Measurements from ENCODE around the gene AGPAT3. TPM values are rescaled to one million over a fixed set of nuclear protein-coding genes. Genes with fewer than 3 reads are reported as not detected.

The AGPAT3 gene
- total RNA-seq, 1 donor from 2014 or later = 63.2 TPM

- TF ChIP-seq CTCF (IDR thresholded peaks at IDR 0.05) = no peak
- no peak overlapping the region for H3K27ac Mint-ChIP-seq (ENCODE audit: unreplicated experiment)
- peaks cover 22% of the 10 kb centered on the region for H3K4me1 Mint-ChIP-seq (ENCODE audit: unreplicated experiment)
- no peaks in the 10 kb centered on the region for H3K27me3 Mint-ChIP-seq (ENCODE audit: unreplicated experiment)
- peaks cover 7% of the 10 kb centered on the region for H3K36me3 Mint-ChIP-seq (ENCODE audit: unreplicated experiment)
- no peak overlapping the region for H3K4me3 Mint-ChIP-seq (ENCODE audit: unreplicated experiment)
- DNase-seq (ENCODE audit: extremely low spot score, unreplicated experiment) = no peak
- no peaks in the 10 kb centered on the region for H3K9me3 Mint-ChIP-seq (ENCODE audit: unreplicated experiment)
These were observed 41.8 kb downstream of the AGPAT3 start for GRCh38 chr21:43906585-43907370.

- H3K27ac Mint-ChIP-seq (ENCODE audit: unreplicated experiment) = no peak overlapping the region
- H3K36me3 Mint-ChIP-seq (ENCODE audit: unreplicated experiment) = peaks cover 16% of the 10 kb centered on the region
- H3K4me3 Mint-ChIP-seq (ENCODE audit: unreplicated experiment) = no peak overlapping the region
- no peak for DNase-seq (ENCODE audit: extremely low spot score, unreplicated experiment)
- no peaks in the 10 kb centered on the region for H3K27me3 Mint-ChIP-seq (ENCODE audit: unreplicated experiment)
- peaks cover 7% of the 10 kb centered on the region for H3K9me3 Mint-ChIP-seq (ENCODE audit: unreplicated experiment)
- peaks cover 22% of the 10 kb centered on the region for H3K4me1 Mint-ChIP-seq (ENCODE audit: unreplicated experiment)
- TF ChIP-seq CTCF (IDR thresholded peaks at IDR 0.05) = no peak
These were observed 42.7 kb downstream of the AGPAT3 start for GRCh38 chr21:43907751-43908150.

GRCh38 chr21:43908167-43908566 lies 43.1 kb downstream of the AGPAT3 start:
- TF ChIP-seq CTCF (IDR thresholded peaks at IDR 0.05) = no peak
- DNase-seq (ENCODE audit: extremely low spot score, unreplicated experiment) = no peak
- peaks cover 9% of the 10 kb centered on the region for H3K9me3 Mint-ChIP-seq (ENCODE audit: unreplicated experiment)
- H3K27ac Mint-ChIP-seq (ENCODE audit: unreplicated experiment) = no peak overlapping the region
- no peaks in the 10 kb centered on the region for H3K27me3 Mint-ChIP-seq (ENCODE audit: unreplicated experiment)
- no peak overlapping the region for H3K4me3 Mint-ChIP-seq (ENCODE audit: unreplicated experiment)
- peaks cover 19% of the 10 kb centered on the region for H3K36me3 Mint-ChIP-seq (ENCODE audit: unreplicated experiment)
- H3K4me1 Mint-ChIP-seq (ENCODE audit: unreplicated experiment) = peaks cover 19% of the 10 kb centered on the region

- Mint-ChIP-seq H3K27ac (ENCODE audit: unreplicated experiment) (no peak overlapping the region), H3K27me3 (ENCODE audit: unreplicated experiment) (no peaks in the 10 kb centered on the region), H3K9me3 (ENCODE audit: unreplicated experiment) (peaks cover 9% of the 10 kb centered on the region), H3K4me3 (ENCODE audit: unreplicated experiment) (no peak overlapping the region), H3K36me3 (ENCODE audit: unreplicated experiment) (peaks cover 17% of the 10 kb centered on the region), H3K4me1 (ENCODE audit: unreplicated experiment) (peaks cover 14% of the 10 kb centered on the region)
- no peak for DNase-seq (ENCODE audit: extremely low spot score, unreplicated experiment)
- no peak for TF ChIP-seq CTCF (IDR thresholded peaks at IDR 0.05)
These were observed 44.8 kb downstream of the AGPAT3 start for GRCh38 chr21:43909741-43910400.

- Mint-ChIP-seq H3K4me1 (ENCODE audit: unreplicated experiment) (peaks cover 14% of the 10 kb centered on the region), H3K36me3 (ENCODE audit: unreplicated experiment) (peaks cover 17% of the 10 kb centered on the region), H3K27me3 (ENCODE audit: unreplicated experiment) (no peaks in the 10 kb centered on the region), H3K27ac (ENCODE audit: unreplicated experiment) (no peak overlapping the region), H3K9me3 (ENCODE audit: unreplicated experiment) (peaks cover 9% of the 10 kb centered on the region), H3K4me3 (ENCODE audit: unreplicated experiment) (no peak overlapping the region)
- no peak for TF ChIP-seq CTCF (IDR thresholded peaks at IDR 0.05)
- no peak for DNase-seq (ENCODE audit: extremely low spot score, unreplicated experiment)
These were observed 45.4 kb downstream of the AGPAT3 start for GRCh38 chr21:43910460-43910859.

All from osteocyte (in vitro differentiated cells).